ENCODE results near the gene ZBTB32.

ZBTB32 gene

GRCh38 chr19:35738887-35739229, 34.5 kb downstream of the ZBTB32 start:
- DNase-seq: no peak

- DNase-seq: no peak
Observed at GRCh38 chr19:35739275-35740107, 35.1 kb downstream of the ZBTB32 start.

GRCh38 chr19:35740108-35740422, 35.7 kb downstream of the ZBTB32 start:
- no peak for DNase-seq

GRCh38 chr19:35740423-35741202, 36.3 kb downstream of the ZBTB32 start:
- peak; percentile 96 to 97 for DNase-seq

GRCh38 chr19:35741203-35741515, 36.8 kb downstream of the ZBTB32 start:
- DNase-seq: no peak

- DNase-seq: no peak
Observed at GRCh38 chr19:35742121-35742724, 37.9 kb downstream of the ZBTB32 start, which contains the start of gene IGFLR1. Gene IGFLR1 (minus strand): TSS chr19:35742452. CDS start chr19:35741180, 1,272 bp downstream.

GRCh38 chr19:35743640-35744429, 39.5 kb downstream of the ZBTB32 start:
- no peak for DNase-seq

GRCh38 chr19:35744430-35745327, 40.3 kb downstream of the ZBTB32 start:
- peak; percentile 93 to 96 for DNase-seq

- DNase-seq: peak; percentile 98 to 99
Observed at GRCh38 chr19:35745328-35746086, 41.1 kb downstream of the ZBTB32 start, which contains the start of the genes PSENEN and U2AF1L4. Gene PSENEN (plus strand): TSS chr19:35745651. CDS start chr19:35745931, 280 bp downstream. Gene U2AF1L4 (minus strand): TSS chr19:35745418. CDS start chr19:35745391, 27 bp downstream.

- DNase-seq: no peak
Observed at GRCh38 chr19:35746087-35746462, 41.7 kb downstream of the ZBTB32 start.

- DNase-seq: no peak
Observed at GRCh38 chr19:35746531-35746930, 42.2 kb downstream of the ZBTB32 start.

- DNase-seq: peak; percentile 98 to 99
Observed at GRCh38 chr19:35748106-35749020, 44.0 kb downstream of the ZBTB32 start, which contains the start of gene LIN37. Gene LIN37 (plus strand): TSS chr19:35748576. CDS start chr19:35748725, 149 bp downstream.

GRCh38 chr19:35750167-35750566, 45.8 kb downstream of the ZBTB32 start:
- no peak for DNase-seq

- no peak for DNase-seq
Observed at GRCh38 chr19:35751839-35752745, 47.7 kb downstream of the ZBTB32 start.

- DNase-seq: no peak
Observed at GRCh38 chr19:35752746-35753350, 48.5 kb downstream of the ZBTB32 start.

GRCh38 chr19:35753634-35754369, 49.4 kb downstream of the ZBTB32 start:
- DNase-seq: no peak

- DNase-seq: no peak
Observed at GRCh38 chr19:35754370-35755130, 50.2 kb downstream of the ZBTB32 start.
